ENCODE results near the gene EEFSEC. TPM values are rescaled to one million over a fixed set of nuclear protein-coding genes. Genes with fewer than 3 reads are reported as not detected.

EEFSEC gene
- total and polyA plus RNA-seq, 2 of the 8 experiments (the other 6 are each of a cell fraction or from before 2014, with no cell fraction given), result 13.1 to 19.8 TPM

- no peaks in the 10 kb centered on the region for H3K36me3 ChIP-seq (ENCODE audit: control insufficient read depth in 2 of 4, insufficient read depth in 4 of 4, low read length in 3 of 4)
- H4K20me1 ChIP-seq (replicated peaks in 1 of 2; ENCODE audit: control insufficient read depth in 1 of 2, insufficient read depth in 2 of 2, low read length in 2 of 2), result peaks cover 0 to 3% of the 10 kb centered on the region in 2 experiments
- DNase-seq (ENCODE audit: low read depth in 1 of 2, low spot score in 2 of 2) (no peak), FAIRE-seq (no peak)
- H2BK20ac ChIP-seq (ENCODE audit: low read length), result no peak overlapping the region
- H3K9me3 ChIP-seq (ENCODE audit: insufficient read depth in 2 of 2, low read depth in 1 of 2, low read length in 1 of 2), result no peaks in the 10 kb centered on the region
- ChIA-PET CTCF (ENCODE audit: partially characterized antibody) (interaction anchor here (0.7 to 6.9 kb wide), 9 partner anchors 10 to 107 kb away, joined by 3 to 108 read pairs (median 9); no protein-coding TSS in a partner anchor), POLR2A (ENCODE audit: partially characterized antibody) (no interaction called here)
- no peak overlapping the region for H3K56ac ChIP-seq (replicated peaks; ENCODE audit: insufficient read length, low read depth, low read length)
- no peak overlapping the region for H3K9ac ChIP-seq (replicated peaks in 1 of 4; ENCODE audit: extremely low read depth in 1 of 4, low read depth in 3 of 4, low read length in 3 of 4)
- H2BK5ac ChIP-seq (ENCODE audit: low read depth, low read length), result no peak overlapping the region
- TF ChIP-seq TBP (IDR thresholded peaks at IDR 0.05; ENCODE audit: low read depth, low read length) (no peak), SP2 (IDR thresholded peaks at IDR 0.05; ENCODE audit: low read length) (no peak), KDM1A (IDR thresholded peaks at IDR 0.05; ENCODE audit: borderline replicate concordance, low read length) (no peak), CTCF (IDR thresholded peaks at IDR 0.05; ENCODE audit: control extremely low read depth in 1 of 3, insufficient read depth in 1 of 3, low read depth in 1 of 3, low read length in 3 of 3) (no peak), RNF2 (IDR thresholded peaks at IDR 0.05; ENCODE audit: borderline replicate concordance, low read depth, low read length, missing control alignments, poor library complexity, severe bottlenecking) (no peak)
- H4K91ac ChIP-seq (replicated peaks; ENCODE audit: insufficient read length, low read length), result no peak overlapping the region
- no peak overlapping the region for H3K23ac ChIP-seq (ENCODE audit: insufficient read length)
- no peak overlapping the region for H3K4me3 ChIP-seq (ENCODE audit: extremely low read depth in 1 of 4, insufficient read depth in 2 of 4, low read depth in 3 of 4, low read length in 4 of 4)
- H2BK12ac ChIP-seq (ENCODE audit: low read depth, low read length), result no peak overlapping the region
- no peak overlapping the region for H3K18ac ChIP-seq (ENCODE audit: extremely low read depth, low read length)
- no peak overlapping the region for H2AK5ac ChIP-seq (ENCODE audit: low read depth, low read length)
- no peaks in the 10 kb centered on the region for H3K27me3 ChIP-seq (replicated peaks in 1 of 4; ENCODE audit: control insufficient read depth in 3 of 4, extremely low read depth in 1 of 4, insufficient read depth in 3 of 4, low read length in 3 of 4)
- no peak overlapping the region for H2AFZ ChIP-seq (ENCODE audit: low read length)
- H2BK120ac ChIP-seq (replicated peaks; ENCODE audit: low read depth, low read length), result no peak overlapping the region
- peaks cover 0 to 4% (median 0%) of the 10 kb centered on the region in 4 experiments; a peak in 2 of 7 replicates for H3K4me1 ChIP-seq (replicated peaks in 1 of 4; ENCODE audit: control insufficient read depth in 3 of 4, insufficient read depth in 4 of 4, low read length in 3 of 4)
- no peak overlapping the region for H4K5ac ChIP-seq (ENCODE audit: insufficient read length, low read depth, low read length)
- no peak overlapping the region for H3K27ac ChIP-seq (ENCODE audit: low read depth, low read length)
- H3K79me2 ChIP-seq (ENCODE audit: control insufficient read depth in 1 of 2, insufficient read depth in 2 of 2, low read length in 2 of 2), result no peaks in the 10 kb centered on the region
- H3K23me2 ChIP-seq (ENCODE audit: low read depth, low read length), result no peaks in the 10 kb centered on the region
- H2BK15ac ChIP-seq (ENCODE audit: low read length), result no peak overlapping the region
- H3K4me2 ChIP-seq (ENCODE audit: insufficient read depth in 1 of 2, low read depth in 2 of 2, low read length in 2 of 2), result no peak overlapping the region
- H3K4ac ChIP-seq (replicated peaks; ENCODE audit: insufficient read length, low read depth, low read length), result no peak overlapping the region
- no peak overlapping the region for H4K8ac ChIP-seq (ENCODE audit: extremely low read depth, insufficient read depth, low read length)
- no peak overlapping the region for H3K14ac ChIP-seq (ENCODE audit: insufficient read length)
- H3K79me1 ChIP-seq (ENCODE audit: low read depth, low read length), result 0 out of 2 replicates have a peak, but pooled peaks cover 2% of the 10 kb centered on the region
- WGBS, 2 experiments (ENCODE audit: extremely low coverage in 1 of 2, insufficient coverage in 1 of 2, insufficient read length in 1 of 2, insufficient replicate concordance in 2 of 2, low coverage in 1 of 2, low lambda C conversion rate in 2 of 2, missing lambda C conversion rate in 1 of 2), result 91% methylated on average over 8 of the region's 8 CpGs; no CpG with 5 or more reads in 1 of the 2 experiments
Measured at GRCh38 chr3:128319107-128319506, 165.8 kb downstream of the EEFSEC start.
